H4 (cell line): ENCODE results near the gene TEX14. TPM values are rescaled to one million over a fixed set of nuclear protein-coding genes. Genes with fewer than 3 reads are reported as not detected.
A peak's percentile ranks its signal among the peaks of the same experiment; 100 is the strongest.
"Not testable (repeated sequence)": the region's sequence is repeated elsewhere in the genome, so short reads cannot be mapped to it uniquely, and the experiment has no call there.

ENCODE experiments used
- DNase-seq: peaks from one replicate; pipeline ENCODE4 v3.0.0-alpha.2; 2015; ENCODE audit warnings: low spot score
- total RNA-seq: library from RNA; depleted of rRNA; stranded (reverse); fragments of >200 nt; shearing (Covaris generic); gene quantifications from 2 replicates; pipeline ENCODE4 v1.2.3, GENCODE V29; 2014

The TEX14 gene
- total RNA-seq, 1 experiment from 2014 or later = not detected

- no peak for DNase-seq
Measured at GRCh38 chr17:58601976-58602375, 89.9 kb downstream of the TEX14 start.

- no peak for DNase-seq
Measured at GRCh38 chr17:58597371-58597770, 94.5 kb downstream of the TEX14 start.

GRCh38 chr17:58595194-58595792 is 96.6 kb downstream of the TEX14 start:
- DNase-seq = no peak

GRCh38 chr17:58593123-58593522 is 98.7 kb downstream of the TEX14 start:
- DNase-seq = no peak

- DNase-seq = no peak
Measured at GRCh38 chr17:58591455-58591854, 100.4 kb downstream of the TEX14 start.

GRCh38 chr17:58590377-58590776 is 101.5 kb downstream of the TEX14 start:
- DNase-seq = no peak

- peak; percentile 57 for DNase-seq
Measured at GRCh38 chr17:58587713-58588117, 104.1 kb downstream of the TEX14 start.

GRCh38 chr17:58586009-58586644 is 105.7 kb downstream of the TEX14 start:
- no peak for DNase-seq

- no peak for DNase-seq
Measured at GRCh38 chr17:58585554-58585953, 106.3 kb downstream of the TEX14 start.

GRCh38 chr17:58583486-58583885 is 108.4 kb downstream of the TEX14 start:
- no peak for DNase-seq

- not testable (repeated sequence) for DNase-seq
Measured at GRCh38 chr17:58582718-58583117, 109.1 kb downstream of the TEX14 start.

- no peak for DNase-seq
Measured at GRCh38 chr17:58580671-58581070, 111.2 kb downstream of the TEX14 start.

- peak; percentile 64 for DNase-seq
Measured at GRCh38 chr17:58577696-58578095, 114.1 kb downstream of the TEX14 start.

GRCh38 chr17:58576679-58577367 is 115.0 kb downstream of the TEX14 start:
- no peak for DNase-seq

GRCh38 chr17:58575511-58575910 is 116.3 kb downstream of the TEX14 start:
- peak; percentile 66 for DNase-seq

- DNase-seq = no peak
Measured at GRCh38 chr17:58574025-58574424, 117.8 kb downstream of the TEX14 start.

GRCh38 chr17:58572846-58573245 is 119.0 kb downstream of the TEX14 start:
- no peak for DNase-seq

GRCh38 chr17:58570758-58571157 is 121.1 kb downstream of the TEX14 start:
- DNase-seq = no peak

- DNase-seq = no peak
Measured at GRCh38 chr17:58569196-58569595, 122.6 kb downstream of the TEX14 start.

GRCh38 chr17:58568044-58568799 is 123.6 kb downstream of the TEX14 start:
- DNase-seq = no peak

GRCh38 chr17:58565389-58566311 is 126.2 kb downstream of the TEX14 start:
- no peak for DNase-seq
